ENCODE measurements around the gene NXN.
"Not testable (repeated sequence)": the region's sequence is repeated elsewhere in the genome, so short reads cannot be mapped to it uniquely, and the experiment has no call there.

Gene NXN

DNA sequence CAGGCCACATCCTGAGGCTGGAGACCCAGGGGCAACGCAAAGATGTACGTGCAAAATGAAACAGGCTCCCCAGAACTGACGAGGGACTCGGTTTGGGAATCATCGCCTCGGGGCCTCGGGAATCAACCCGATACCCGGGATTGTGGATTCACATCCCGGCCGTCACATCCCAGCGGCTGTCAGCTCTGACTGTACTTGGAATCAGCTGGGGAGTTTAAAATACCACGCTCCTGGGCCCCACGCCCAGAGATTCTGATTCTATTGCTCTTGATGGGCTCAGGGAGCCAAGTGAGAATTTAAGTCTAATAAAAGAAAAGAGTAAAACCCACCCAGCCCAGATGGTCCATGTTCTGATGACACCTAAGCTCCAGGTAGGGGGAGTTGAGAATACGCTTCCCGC is 155.2 kb downstream of the NXN start:
- DNase-seq = no peak

GRCh38 chr17:823501-823902 is 156.1 kb downstream of the NXN start:
- DNase-seq = no peak

GRCh38 chr17:819251-819650 is 160.3 kb downstream of the NXN start:
- no peak for DNase-seq

- no peak for DNase-seq
Observed at GRCh38 chr17:814371-814770, 165.2 kb downstream of the NXN start.

- DNase-seq = no peak
Observed at GRCh38 chr17:812638-813204, 166.9 kb downstream of the NXN start.

DNA sequence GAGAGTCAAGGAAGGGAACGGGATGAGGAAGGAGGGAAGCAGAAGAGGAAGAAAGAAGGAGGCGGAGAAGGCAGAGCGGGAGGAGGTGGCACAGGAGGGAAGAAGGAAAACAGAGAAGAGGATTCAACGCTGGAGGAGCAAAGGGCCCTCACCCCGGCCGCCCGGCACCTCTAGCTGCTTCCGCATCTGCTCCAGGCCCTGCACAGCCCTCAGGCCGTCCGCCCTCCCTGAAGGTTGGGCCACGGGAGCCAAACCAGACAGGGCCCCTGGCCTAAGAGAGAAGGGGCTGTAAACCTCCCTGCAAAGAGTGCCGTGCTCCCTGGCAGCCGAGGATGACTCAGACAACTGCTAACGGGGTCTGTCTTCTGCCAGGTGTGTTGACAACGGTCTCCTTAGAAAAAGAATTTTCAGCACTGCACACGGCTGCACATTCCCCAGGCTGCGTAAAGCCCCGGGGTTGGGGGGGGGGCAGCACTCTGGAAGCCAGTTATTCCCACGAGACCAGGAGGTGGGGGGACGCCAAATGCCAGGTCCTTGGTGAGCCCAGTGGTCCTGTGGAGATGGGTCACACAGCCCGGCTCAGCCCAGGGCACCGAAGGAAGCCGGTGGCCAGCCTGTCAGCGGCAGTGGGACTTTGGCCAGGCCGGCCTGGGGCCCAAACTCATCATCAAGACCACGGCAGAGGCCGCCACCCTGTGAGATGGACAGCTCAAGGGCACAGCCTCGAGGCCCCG is 168.4 kb downstream of the NXN start:
- DNase-seq = no peak

DNA sequence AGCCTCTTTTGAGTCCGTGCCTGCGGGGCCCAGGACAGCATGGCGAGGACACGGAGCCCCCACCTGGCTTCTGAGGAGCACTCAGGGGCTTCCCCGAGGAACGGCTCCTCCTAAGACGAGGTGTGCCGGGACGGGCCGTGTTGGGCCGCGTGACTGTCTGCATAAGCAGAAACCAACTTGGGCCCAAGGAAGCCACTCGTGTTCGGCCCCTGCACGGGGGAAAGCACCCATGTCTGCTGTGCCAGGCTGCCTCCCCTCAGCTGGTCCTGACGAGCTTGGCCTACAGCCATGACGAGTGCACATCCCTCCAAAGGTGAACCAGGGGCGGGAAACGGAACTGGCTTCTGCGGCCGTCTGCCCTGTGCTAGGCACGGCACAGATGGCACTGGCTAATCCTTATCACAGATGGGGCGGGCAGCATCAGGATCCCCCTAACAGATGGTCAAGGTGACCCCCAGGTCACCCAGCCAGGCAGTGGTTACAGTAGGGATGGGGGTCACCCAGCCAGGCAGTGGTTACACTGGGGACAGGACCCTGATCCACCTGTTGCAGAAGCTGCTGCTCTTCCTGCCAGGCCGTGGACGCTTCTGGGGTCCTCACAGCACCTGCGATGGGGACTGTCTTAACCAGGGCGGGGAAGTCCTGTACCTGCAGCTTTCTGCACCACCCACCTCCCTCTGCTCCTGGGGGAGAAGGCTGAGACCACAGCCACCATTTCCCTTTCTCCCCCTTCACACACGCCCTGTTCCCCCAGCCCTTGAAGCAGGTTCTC is 171.9 kb downstream of the NXN start:
- no peak for DNase-seq

DNA sequence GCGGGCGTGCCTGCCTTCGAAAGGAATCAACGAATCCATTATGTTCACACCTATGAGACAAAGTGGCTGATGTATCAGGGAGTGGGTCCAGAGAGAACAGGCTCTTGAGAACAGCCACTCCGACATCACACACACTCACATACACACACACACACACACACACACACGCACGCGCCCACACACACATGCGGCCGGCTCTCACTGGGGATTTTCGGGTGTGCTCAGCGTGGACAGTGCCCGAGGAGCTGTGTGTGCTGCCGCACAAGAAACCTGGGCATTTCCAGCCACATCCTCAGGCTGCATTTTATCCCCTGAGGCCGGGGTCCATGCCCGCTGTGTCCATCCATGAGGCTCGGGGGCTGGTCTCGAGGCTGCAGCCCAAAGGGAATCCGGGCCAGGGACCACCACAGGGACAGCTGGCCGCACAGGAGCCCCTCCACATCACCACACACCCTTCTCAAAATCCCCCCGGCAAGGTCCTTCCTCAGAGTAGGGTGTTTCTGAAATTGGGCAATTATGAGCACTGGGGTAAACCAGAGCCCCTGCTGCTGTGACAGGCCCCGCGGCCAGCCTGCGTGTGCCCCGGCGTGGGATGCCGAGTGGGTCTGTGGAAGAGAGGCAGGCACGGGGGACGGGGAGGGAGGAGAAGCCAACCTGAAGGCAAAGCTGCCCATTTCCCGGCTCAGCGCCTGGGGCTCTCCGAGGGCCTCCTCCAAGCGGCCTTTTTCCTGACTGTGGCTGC is 172.6 kb downstream of the NXN start:
- DNase-seq = no peak

GRCh38 chr17:806346-806745 is 173.2 kb downstream of the NXN start:
- DNase-seq = no peak

- not testable (repeated sequence) for DNase-seq
Observed at GRCh38 chr17:805886-806285, 173.7 kb downstream of the NXN start.

DNA sequence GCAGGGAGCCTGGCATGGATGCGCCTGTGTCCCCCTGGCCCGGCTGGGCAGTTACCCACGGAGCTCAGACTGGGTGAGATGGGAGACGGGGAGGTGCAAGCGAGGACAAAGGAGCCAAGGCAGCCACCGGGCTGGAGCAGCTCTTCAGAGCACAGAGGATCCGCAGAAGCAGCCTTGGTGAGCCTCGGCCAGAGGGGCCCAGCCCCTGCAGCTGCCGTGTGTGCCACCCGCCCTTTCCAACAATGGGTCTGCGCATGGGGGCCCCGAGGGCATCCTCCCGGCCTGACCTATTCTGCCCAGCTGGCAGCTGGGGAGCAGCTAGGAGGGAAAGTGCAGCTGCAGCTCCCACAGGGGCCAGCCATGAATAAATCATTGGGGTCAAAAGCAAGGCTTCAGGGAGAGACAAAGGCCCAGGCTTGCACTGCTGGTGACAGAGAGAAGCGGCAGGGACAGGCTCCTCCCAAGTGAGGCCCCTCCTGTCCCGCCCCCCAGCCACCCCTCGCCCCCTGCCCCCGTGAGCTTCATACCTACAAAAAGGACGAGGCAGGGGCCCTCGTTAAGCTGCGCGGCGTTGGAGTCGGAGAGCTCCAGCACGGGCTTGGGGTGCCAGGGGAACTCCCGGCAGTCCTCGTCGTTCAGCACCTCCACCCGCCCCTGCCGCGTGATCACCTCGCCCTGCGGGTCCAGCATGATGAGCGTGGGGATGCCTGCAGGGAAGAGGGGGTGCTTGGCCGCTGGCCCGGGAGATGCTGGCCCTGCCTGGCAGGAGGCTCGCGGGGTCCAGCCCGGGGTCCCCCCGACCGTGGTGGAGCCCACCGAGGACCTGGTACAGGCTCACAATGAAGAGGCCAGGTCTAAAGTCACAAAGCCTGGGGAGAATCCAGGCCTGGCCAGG is 174.8 kb downstream of the NXN start:
- no peak for DNase-seq

DNA sequence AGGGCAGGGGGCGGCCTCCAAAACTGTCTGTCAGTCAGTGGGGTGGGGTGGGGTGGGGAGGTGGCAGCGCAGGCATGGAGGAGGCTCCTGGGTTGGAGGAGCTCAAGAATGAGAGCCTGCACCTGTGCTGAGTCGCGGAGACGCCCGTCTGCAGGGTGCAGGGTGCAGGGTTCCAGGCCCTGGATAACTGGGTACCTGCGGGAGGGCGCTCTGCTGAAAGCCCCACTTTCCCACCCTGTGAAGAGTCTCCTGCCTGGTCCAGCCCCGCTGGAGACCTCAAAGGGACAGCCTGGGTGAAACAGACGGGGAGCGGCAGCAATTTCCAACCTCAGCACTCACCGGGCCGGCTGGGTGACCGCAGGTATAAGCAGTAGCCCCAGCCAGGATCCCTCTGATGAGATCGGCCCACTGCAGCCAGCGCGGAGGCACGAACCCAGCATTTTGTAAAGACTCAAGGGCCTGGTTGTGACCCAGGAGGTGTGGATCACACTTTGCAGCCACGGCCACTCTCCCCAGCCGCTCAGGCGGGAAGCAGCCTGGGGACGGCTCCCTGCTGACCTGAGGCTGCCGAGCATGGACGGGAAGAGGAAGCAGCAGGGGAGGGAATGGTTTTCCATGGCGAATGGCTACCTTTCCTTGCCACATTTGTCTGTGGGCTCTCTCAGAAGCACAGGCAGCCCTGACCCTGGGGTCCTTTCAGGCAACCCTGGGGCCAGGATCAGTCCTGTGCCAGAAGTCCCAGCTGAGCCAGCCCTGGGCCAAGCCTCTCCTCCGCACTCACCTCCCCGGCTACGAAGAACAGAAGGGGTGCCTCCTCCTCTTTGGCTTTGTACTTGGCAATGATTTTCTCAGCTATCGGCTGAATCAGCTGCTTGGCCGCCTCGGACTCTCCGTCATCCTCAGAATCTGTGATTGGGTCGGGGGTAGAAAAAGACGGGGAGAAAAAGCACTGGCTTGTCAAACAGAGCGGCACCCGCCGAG is 176.4 kb downstream of the NXN start:
- DNase-seq = no peak

- no peak for DNase-seq
Observed at GRCh38 chr17:802481-802880, 177.1 kb downstream of the NXN start.

GRCh38 chr17:801660-802059 is 177.9 kb downstream of the NXN start:
- DNase-seq = no peak

DNA sequence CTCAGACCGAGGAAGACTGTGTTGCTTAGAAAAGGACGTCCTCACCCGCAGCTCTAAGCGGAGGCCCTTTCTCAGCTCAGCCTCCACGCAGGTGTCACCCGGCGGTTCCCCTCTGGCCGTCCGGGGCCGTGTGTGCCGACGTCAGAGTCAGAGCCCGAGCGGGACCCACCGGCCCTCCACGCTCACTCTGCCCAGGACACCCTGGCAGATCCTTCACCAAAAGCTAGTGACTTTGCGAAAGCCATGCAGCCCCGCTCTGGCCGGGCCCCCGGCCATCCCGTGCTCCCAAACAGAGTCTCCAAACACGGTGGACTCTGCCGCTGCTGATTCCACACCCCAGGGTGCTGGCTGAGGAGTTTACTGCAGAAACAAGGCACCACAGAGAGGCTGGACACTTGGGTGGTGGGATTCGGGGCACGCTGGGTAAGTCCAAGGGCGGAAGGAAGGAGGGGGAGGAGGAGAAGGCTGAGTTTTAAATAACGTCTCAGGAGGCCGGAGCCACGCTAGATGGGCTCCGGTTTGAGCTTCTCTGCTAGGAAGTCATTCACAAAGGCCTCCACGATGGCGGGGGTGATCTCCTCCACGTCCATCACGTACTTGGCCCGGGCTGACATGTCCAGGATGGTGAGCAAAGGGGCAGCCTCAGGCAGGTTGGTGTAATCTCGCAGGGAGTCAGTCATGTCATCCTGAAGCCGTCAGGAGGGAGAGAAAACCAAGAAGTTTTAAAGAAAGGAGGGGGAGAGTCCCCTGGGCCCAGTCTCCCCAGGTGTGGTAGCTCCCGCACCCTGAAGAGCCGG is 178.9 kb downstream of the NXN start:
- no peak for DNase-seq

- no peak for DNase-seq
Observed at GRCh38 chr17:799261-799660, 180.3 kb downstream of the NXN start.

- no peak for DNase-seq
Observed at GRCh38 chr17:798246-798645, 181.3 kb downstream of the NXN start.

- no peak for DNase-seq
Observed at GRCh38 chr17:797236-797840, 182.2 kb downstream of the NXN start.

DNA sequence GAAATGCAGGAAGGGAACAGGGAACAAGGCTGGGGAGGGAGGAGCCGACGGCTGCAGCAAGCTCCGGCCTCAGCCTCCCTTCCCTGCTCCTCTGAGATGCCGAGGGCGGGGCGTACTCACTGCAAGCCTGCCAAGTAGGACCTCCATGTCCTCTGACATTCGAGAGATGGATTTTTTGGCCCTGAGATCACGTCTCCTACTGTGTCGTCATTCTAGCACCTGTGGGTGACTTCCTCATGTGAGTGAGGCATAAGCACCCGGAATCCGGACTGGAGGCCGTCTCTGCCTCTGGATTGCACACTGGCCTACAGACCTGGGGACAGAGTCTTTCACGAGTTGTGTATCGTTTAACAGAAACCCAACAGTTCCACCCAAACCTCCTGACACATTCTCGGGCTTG is 183.0 kb downstream of the NXN start:
- DNase-seq = no peak

DNA sequence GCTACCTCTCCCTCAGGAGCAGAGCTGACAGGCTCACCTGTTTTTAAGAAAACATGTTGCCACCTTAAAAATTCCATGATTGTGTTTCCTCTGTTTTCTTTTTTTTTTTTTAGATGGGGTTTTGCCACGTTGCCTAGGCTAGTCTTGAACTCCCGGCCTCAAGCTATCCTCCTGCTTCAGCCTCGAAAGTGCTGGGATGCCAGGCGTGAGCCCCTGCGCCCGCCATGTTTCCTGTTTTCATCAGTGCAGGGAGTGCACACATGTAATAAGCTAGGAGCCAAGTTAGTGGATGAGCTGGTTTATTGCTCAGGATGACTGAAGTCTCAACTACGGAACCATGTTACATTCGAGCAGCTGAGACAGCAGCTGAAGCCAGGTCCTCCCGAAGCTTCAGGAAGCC is 183.9 kb downstream of the NXN start:
- no peak for DNase-seq

All from fibroblast of skin of scalp (primary cell).